Activated CD4-positive, alpha-beta T cell treated with anti-CD3 and anti-CD28 coated beads, Interleukin-2, amount 10 ng/mL, durations not matched to agents 7 days and 5 days (primary cell): ENCODE results near the gene HAT1. TPM values are rescaled to one million over a fixed set of nuclear protein-coding genes. Genes with fewer than 3 reads are reported as not detected.
A peak's percentile ranks its signal among the peaks of the same experiment; 100 is the strongest.

ENCODE experiments used
- CTCF ChIA-PET: fragments of 350-600 bp; sonication (Branson Sonifier 250); formaldehyde crosslinking; loops from one replicate; lab custom pipeline; 2021; ENCODE audit warnings: antibody characterized with exemption; lab: Charles Lee
- POLR2A ChIA-PET: fragments of 350-600 bp; sonication (Branson Sonifier 250); formaldehyde crosslinking; loops from one replicate; lab custom pipeline; 2021; ENCODE audit warnings: antibody characterized with exemption; lab: Charles Lee
- DNase-seq: peaks from one replicate; pipeline ENCODE4 v3.0.0-alpha.2; 2020
- H3K27ac Mint-ChIP-seq: one replicate; pipeline ENCODE4 v1.8.0; 2021; ENCODE audit warnings: mild to moderate bottlenecking, moderate library complexity, mixed read lengths
- H3K27me3 Mint-ChIP-seq: one replicate; pipeline ENCODE4 v1.8.0; 2021; ENCODE audit warnings: mixed read lengths
- H3K36me3 Mint-ChIP-seq: one replicate; pipeline ENCODE4 v1.8.0; 2021; ENCODE audit warnings: low read depth, mixed read lengths
- H3K4me1 Mint-ChIP-seq: one replicate; pipeline ENCODE4 v1.8.0; 2021; ENCODE audit warnings: mixed read lengths
- H3K4me3 Mint-ChIP-seq: one replicate; pipeline ENCODE4 v1.8.0; 2021; ENCODE audit warnings: mild to moderate bottlenecking, moderate library complexity, mixed read lengths
- H3K9me3 Mint-ChIP-seq: one replicate; pipeline ENCODE4 v1.8.0; 2021; ENCODE audit warnings: mixed read lengths
- total RNA-seq, 2 experiments: library from RNA; stranded (reverse); gene quantifications; one replicate each; pipeline ENCODE4 v1.2.3, GENCODE V29; 2021

HAT1 gene, protein sequence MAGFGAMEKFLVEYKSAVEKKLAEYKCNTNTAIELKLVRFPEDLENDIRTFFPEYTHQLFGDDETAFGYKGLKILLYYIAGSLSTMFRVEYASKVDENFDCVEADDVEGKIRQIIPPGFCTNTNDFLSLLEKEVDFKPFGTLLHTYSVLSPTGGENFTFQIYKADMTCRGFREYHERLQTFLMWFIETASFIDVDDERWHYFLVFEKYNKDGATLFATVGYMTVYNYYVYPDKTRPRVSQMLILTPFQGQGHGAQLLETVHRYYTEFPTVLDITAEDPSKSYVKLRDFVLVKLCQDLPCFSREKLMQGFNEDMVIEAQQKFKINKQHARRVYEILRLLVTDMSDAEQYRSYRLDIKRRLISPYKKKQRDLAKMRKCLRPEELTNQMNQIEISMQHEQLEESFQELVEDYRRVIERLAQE
- 10 to 100 TPM; 63.0 to 75.3 TPM for total RNA-seq

DNA sequence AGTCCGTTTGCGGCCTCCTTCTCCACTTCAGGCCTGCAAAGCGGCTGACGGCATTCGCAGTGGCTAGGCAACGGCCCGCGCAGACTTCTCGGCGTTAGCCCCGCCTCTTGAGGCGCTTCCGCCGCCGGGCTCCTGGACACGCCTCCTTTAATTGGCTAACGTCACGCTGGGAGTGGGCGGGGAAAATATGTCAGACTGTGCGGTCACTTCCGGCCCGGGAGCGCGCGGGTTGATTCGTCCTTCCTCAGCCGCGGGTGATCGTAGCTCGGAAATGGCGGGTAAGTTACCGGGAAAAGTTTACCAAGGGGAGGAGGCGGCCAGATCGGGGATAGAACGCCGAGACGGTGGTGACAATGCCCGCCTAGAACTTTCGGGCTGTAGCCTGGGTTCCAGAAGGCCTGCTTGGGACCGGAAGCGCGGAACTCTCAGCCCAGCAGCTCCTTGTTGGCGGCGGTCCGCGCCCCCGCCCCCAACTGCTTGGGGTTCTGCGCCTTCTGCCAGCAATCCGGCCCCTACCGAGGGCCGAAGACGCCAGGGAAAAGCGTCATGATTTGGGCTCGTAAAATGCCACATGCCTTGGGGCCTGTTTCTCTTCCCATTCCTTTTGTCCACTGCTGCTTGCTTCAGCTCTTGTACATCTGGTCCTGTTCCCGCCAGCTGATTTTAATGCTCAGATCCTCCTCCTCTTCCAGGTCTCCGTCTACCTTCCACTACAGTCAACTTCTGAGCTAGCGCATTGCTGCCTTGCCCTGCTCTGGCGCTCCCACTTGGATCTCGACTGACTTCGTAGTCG is at the start of gene HAT1:
HAT1 (plus strand) TSS at position 232 of the 793 bp plus-strand sequence; CDS start at position 272, 40 bp downstream.
- H3K27ac Mint-ChIP-seq, result peak within 1 kb of the TSS; percentile 96
- H3K27me3 Mint-ChIP-seq, result no peaks in the 10 kb centered on the region
- peaks cover 21% of the 10 kb centered on the region for H3K36me3 Mint-ChIP-seq
- H3K4me1 Mint-ChIP-seq, result peaks cover 42% of the 10 kb centered on the region
- ChIA-PET POLR2A (interaction anchor here (0.8 kb wide), 1 partner anchor 78 kb away, joined by 4 read pairs; no protein-coding TSS in a partner anchor), CTCF (interaction anchor here (0.6 to 1.5 kb wide), 4 partner anchors 11 to 215 kb away, joined by 3 to 5 read pairs (median 4); no protein-coding TSS in a partner anchor)
- H3K9me3 Mint-ChIP-seq, result no peaks in the 10 kb centered on the region
- H3K4me3 Mint-ChIP-seq, result peak within 1 kb of the TSS; percentile 89
- DNase-seq, result peak; percentile 98

DNA sequence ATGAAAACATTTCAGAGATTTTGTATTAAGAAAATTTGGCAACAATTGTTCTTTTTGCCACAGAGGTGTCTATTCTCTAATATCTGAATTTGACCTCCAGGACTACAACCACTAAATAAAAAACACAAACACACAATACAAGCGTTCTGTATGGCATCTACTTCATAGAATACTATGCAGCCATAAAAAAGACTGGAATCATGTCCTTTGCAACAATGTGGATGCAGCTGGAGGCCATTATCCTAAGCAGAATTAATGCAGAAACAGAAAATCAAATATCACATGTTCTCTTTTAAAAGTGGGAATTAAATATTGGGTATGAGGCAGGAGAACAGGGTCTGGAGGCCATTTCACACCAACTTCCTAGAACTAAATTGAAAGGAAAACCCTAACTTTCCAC is 47.7 kb upstream of the HAT1 start:
- ChIA-PET CTCF (no interaction called here), POLR2A (no interaction called here)
- H3K4me1 Mint-ChIP-seq, result peaks cover 28% of the 10 kb centered on the region
- H3K9me3 Mint-ChIP-seq, result peaks cover 8% of the 10 kb centered on the region
- no peak for DNase-seq
- H3K36me3 Mint-ChIP-seq, result peaks cover 33% of the 10 kb centered on the region
- H3K27ac Mint-ChIP-seq, result no peak overlapping the region
- H3K4me3 Mint-ChIP-seq, result no peak overlapping the region
- no peaks in the 10 kb centered on the region for H3K27me3 Mint-ChIP-seq

DNA sequence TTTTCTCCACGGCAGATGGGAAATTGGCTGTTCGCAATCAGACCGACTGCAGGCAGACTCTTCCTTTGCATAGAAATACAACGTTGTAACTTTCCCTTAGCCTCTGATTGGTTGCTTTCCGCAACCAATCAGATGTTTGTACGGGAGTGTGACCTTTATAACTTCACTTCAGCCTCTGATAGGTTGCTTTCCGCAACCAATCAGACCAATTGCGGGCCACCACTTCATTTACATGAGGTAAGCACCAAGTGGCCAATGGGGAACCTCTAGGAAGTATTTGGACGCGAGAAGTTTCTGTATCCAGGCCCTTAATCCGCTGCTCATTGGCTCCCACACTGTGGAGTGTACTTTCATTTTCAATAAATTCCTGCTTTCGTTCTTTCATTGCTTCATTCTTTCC is 47.3 kb upstream of the HAT1 start:
- H3K36me3 Mint-ChIP-seq, result peaks cover 35% of the 10 kb centered on the region

DNA sequence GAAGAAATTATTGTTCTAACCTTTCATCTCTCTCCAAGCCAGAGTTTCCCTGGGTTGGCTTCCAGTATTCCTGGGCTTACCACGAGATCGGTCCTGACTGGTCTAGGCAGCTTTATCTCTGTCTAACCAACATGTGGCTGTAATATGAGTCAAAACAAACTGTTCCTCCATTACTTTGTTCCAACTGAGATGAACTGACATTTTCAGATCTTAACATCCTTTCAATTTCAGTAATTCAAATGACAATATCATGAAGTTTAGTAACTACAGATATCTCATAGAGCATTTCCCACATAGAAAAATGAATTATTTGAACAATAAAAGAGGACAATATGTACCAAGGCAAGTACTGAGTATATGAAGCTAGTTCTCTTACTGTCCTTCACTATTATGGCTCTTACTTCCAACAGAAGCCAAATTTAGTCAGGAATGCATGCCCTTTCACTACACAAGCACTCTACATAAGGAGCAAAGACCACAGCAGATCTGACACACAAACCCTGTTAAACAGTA is 43.7 kb upstream of the HAT1 start:
- Mint-ChIP-seq H3K9me3 (peaks cover 8% of the 10 kb centered on the region), H3K4me3 (no peak overlapping the region), H3K4me1 (peaks cover 50% of the 10 kb centered on the region), H3K27ac (no peak overlapping the region), H3K36me3 (peaks cover 24% of the 10 kb centered on the region), H3K27me3 (no peaks in the 10 kb centered on the region)
- POLR2A ChIA-PET, result no interaction called here
- DNase-seq, result no peak
- CTCF ChIA-PET, result no interaction called here

More for the DNA sequence above, 47.3 kb upstream of the HAT1 start:
- H3K27ac Mint-ChIP-seq, result no peak overlapping the region
- H3K27me3 Mint-ChIP-seq, result no peaks in the 10 kb centered on the region
- peaks cover 8% of the 10 kb centered on the region for H3K9me3 Mint-ChIP-seq
- POLR2A ChIA-PET, result no interaction called here
- CTCF ChIA-PET, result no interaction called here
- peaks cover 32% of the 10 kb centered on the region for H3K4me1 Mint-ChIP-seq
- H3K4me3 Mint-ChIP-seq, result no peak overlapping the region
- no peak for DNase-seq

DNA sequence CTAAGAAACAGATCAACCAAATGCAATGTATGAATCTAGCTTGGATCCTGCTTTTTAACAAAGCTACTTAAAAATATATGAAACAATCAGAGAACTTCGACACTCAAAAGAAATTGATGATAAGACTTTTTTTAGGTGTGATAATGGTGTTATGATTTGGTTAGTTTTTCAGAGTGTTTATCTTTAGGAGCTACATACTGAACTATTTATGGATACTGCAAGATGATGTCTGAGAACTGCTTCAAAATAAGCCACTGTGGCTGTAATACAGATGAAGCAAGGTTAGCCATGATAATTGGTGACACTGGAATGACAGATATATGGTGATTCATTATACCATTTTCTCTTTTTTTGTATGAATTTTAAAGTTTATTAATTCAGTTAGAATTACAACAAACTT is 42.4 kb upstream of the HAT1 start:
- no peak for DNase-seq
- Mint-ChIP-seq H3K27ac (no peak overlapping the region), H3K4me1 (peaks cover 48% of the 10 kb centered on the region), H3K9me3 (peaks cover 3% of the 10 kb centered on the region), H3K27me3 (no peaks in the 10 kb centered on the region), H3K36me3 (peaks cover 18% of the 10 kb centered on the region), H3K4me3 (no peak overlapping the region)
- ChIA-PET POLR2A (no interaction called here), CTCF (no interaction called here)

DNA sequence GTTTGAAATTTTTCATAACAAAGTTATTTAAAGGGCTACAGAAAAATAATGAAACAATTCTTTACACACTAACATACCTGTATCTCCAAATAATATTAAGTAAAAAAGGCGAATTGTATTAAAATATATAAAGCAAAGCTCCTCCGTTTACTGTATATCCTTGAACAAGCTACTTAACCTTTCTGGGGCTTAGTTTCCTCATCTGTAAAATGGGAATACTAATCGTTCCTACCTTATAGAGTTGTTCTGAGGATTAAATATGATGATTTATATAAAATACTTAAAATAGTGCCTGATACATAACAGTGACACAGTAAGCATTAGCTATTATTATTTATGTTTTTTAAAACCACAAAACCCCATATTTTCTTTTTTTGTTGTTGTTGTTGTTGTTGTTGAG is 41.5 kb upstream of the HAT1 start:
- peaks cover 14% of the 10 kb centered on the region for H3K36me3 Mint-ChIP-seq
- no peak overlapping the region for H3K27ac Mint-ChIP-seq
- ChIA-PET CTCF (interaction anchor here (0.5 kb wide), 1 partner anchor 69 kb away, joined by 4 read pairs; no protein-coding TSS in a partner anchor), POLR2A (no interaction called here)
- no peaks in the 10 kb centered on the region for H3K9me3 Mint-ChIP-seq
- H3K4me1 Mint-ChIP-seq, result peaks cover 45% of the 10 kb centered on the region
- no peaks in the 10 kb centered on the region for H3K27me3 Mint-ChIP-seq
- H3K4me3 Mint-ChIP-seq, result no peak overlapping the region
- no peak for DNase-seq

DNA sequence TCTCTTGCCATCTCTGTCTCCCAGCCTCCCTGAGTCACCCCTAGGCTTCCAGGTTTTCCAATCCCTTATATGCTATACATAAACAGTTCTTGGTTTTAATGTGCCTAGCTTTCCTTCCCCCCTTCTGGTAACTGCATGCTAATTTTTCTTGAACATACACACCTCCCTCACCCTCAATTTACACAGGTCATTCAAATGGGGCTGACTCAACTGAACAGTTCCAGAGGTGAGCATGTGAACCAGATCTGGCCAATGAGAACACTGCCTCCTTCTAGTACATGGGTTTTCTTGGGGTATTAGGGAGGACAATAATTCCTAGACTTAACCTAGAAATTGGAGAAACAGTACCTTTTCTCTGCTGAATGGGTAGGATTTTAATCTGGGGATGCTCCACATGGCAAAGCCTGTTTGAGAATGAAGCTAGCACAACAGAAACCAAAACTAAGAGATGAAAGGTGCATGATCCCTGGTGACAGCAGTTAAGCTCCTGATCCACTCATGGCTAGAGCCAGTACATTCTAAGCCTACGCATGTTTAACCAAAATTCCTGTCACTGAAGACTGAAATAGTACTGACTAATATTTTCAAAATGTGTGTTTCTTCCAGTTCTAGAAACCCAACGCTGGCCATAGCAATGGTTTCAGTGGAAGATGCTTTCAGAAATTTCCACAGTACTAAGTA is 40.0 kb upstream of the HAT1 start:
- POLR2A ChIA-PET, result no interaction called here
- DNase-seq, result no peak
- Mint-ChIP-seq H3K9me3 (no peaks in the 10 kb centered on the region), H3K4me3 (no peak overlapping the region), H3K27ac (no peak overlapping the region), H3K27me3 (no peaks in the 10 kb centered on the region), H3K4me1 (peaks cover 36% of the 10 kb centered on the region), H3K36me3 (peaks cover 12% of the 10 kb centered on the region)
- CTCF ChIA-PET, result interaction anchor here (0.8 to 3.0 kb wide), 4 partner anchors 10 to 40 kb away, joined by 3 to 20 read pairs (median 4); partner anchors contain the start of gene SLC25A12

DNA sequence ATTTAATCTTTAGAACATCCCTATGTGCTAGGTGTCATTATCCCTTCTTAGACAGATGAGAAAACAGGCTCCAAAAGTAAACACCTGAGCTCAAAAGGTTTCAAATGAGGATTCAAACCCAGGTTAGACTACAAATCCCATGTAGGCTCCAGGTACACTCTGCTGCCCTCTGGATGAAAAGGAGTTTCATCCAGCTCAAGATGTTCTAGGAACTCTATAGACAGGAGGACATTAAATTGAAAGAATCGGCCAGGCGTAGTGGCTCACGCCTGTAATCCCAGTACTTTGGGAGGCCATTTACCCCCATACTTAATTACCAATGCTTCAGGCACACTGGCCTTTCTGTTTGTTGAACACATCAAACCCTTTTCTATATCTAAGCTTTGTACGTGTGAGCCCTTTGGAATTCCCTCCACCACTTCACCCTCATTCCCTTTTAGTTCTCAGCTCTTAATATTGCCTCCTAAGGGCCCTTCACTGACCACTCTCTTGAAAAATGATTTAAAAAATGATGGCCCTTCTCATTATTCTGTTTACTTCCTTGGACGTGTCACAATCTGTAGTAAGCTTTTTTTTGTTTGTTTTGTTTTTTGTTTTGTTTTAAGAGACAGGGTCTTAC is 38.9 kb upstream of the HAT1 start:
- POLR2A ChIA-PET, result no interaction called here
- no peak overlapping the region for H3K27ac Mint-ChIP-seq
- no peaks in the 10 kb centered on the region for H3K27me3 Mint-ChIP-seq
- H3K9me3 Mint-ChIP-seq, result no peaks in the 10 kb centered on the region
- peaks cover 37% of the 10 kb centered on the region for H3K4me1 Mint-ChIP-seq
- peaks cover 17% of the 10 kb centered on the region for H3K36me3 Mint-ChIP-seq
- DNase-seq, result no peak
- H3K4me3 Mint-ChIP-seq, result no peak overlapping the region
- CTCF ChIA-PET, result interaction anchor here (0.8 to 3.0 kb wide), 3 partner anchors 9 to 24 kb away, joined by 3 to 20 read pairs (median 4); partner anchors contain the start of gene SLC25A12

DNA sequence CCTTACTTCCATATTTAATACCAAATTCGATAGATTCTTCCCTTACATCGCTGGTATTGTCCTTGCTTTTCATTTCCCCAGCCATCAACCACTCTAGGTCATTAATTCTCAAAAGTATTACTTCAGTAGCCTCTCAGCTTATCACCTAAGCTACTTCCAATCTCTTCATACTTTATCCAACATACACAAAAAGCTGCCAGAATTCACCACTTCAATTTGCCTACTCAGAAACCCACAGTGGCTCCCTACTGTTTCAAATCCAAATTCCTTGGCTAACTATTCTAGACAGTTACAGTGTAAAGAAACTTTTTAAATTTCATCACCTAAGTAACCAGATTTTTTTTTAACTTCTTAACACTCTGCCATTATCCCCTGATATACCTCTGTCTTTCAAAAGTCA is 32.9 kb upstream of the HAT1 start:
- Mint-ChIP-seq H3K4me1 (peaks cover 46% of the 10 kb centered on the region), H3K27ac (no peak overlapping the region), H3K9me3 (no peaks in the 10 kb centered on the region), H3K27me3 (no peaks in the 10 kb centered on the region), H3K4me3 (no peak overlapping the region), H3K36me3 (peaks cover 42% of the 10 kb centered on the region)
- DNase-seq, result no peak
- CTCF ChIA-PET, result no interaction called here
- POLR2A ChIA-PET, result no interaction called here

DNA sequence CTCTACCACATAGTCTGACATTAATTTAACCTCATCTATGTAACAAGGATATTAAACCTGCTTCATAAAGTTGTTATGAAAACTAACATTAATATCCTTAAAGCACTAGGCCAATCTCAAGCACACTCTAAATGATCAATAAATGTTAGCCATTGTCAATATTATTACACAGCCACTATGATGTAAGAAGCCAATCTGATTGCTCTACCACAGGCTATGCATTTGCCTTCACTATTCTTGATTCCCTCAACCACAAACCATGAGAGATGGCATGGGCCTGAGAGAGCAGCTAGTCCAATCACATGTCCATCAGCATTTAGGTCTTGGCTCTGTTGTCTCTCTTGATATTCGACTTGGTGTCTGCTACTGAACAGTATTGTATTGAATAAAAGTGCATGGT is 32.5 kb upstream of the HAT1 start:
- Mint-ChIP-seq H3K4me1 (peaks cover 51% of the 10 kb centered on the region), H3K4me3 (no peak overlapping the region), H3K27me3 (no peaks in the 10 kb centered on the region), H3K9me3 (no peaks in the 10 kb centered on the region), H3K36me3 (peaks cover 42% of the 10 kb centered on the region), H3K27ac (no peak overlapping the region)
- POLR2A ChIA-PET, result no interaction called here
- CTCF ChIA-PET, result no interaction called here
- no peak for DNase-seq

DNA sequence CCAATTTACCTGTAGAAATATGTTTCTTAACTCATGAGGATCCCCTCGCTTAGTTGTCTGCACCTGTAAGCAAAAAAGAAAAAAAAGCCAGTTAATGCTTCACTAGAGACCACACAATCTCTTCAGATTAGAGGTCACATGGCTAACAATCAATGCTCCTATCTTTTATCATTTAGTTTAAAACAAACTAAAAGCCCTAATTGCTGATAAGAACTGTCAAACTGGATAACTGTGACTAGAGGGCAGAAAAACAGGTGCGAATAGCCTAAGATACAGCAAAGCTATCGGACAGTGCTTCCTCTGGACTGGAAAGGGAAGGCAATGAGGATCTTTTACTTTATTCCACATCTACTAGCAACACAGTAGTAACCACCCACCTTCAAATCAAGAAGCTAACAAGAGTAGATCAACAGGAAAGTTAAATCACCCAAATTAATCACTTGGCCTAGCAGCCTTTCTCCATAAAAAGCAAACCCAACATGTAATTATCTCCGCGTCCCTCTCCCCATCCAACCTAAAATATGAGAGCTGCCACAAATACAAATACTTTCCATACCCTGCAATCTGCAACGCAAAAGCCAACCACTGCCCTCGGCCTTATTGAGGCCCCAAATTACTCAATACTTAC is 29.0 kb upstream of the HAT1 start:
- CTCF ChIA-PET, result interaction anchor here (0.8 to 4.1 kb wide), 2 partner anchors 11 to 67 kb away, joined by 3 to 20 read pairs; no protein-coding TSS in a partner anchor

More for the DNA sequence above, 29.0 kb upstream of the HAT1 start:
- Mint-ChIP-seq H3K4me3 (peak overlapping the region; percentile 85), H3K27me3 (no peaks in the 10 kb centered on the region), H3K27ac (peak overlapping the region; percentile 82), H3K36me3 (peaks cover 32% of the 10 kb centered on the region), H3K4me1 (peaks cover 52% of the 10 kb centered on the region), H3K9me3 (no peaks in the 10 kb centered on the region)
- DNase-seq, result no peak
- POLR2A ChIA-PET, result interaction anchor here (0.6 kb wide), 1 partner anchor 36 kb away, joined by 4 read pairs; no protein-coding TSS in a partner anchor
